CD8-positive, alpha-beta memory T cell (primary cell): Measurements from ENCODE around the gene EMP2. TPM values are rescaled to one million over a fixed set of nuclear protein-coding genes. Genes with fewer than 3 reads are reported as not detected.

ENCODE experiments used
- CTCF ChIA-PET: fragments of 350-600 bp; sonication (Branson Sonifier 250); formaldehyde crosslinking; loops from one replicate; lab custom pipeline; 2021; ENCODE audit warnings: antibody characterized with exemption; lab: Charles Lee
- POLR2A ChIA-PET: fragments of 350-600 bp; sonication (Branson Sonifier 250); formaldehyde crosslinking; loops from one replicate; lab custom pipeline; 2021; ENCODE audit warnings: antibody characterized with exemption; lab: Charles Lee
- DNase-seq, 5 donors: peaks; one replicate each; pipeline versions ENCODE4 v3.0.0 to v3.0.0-alpha.2; 2020 to 2022; ENCODE audit warnings: mixed read lengths in 1 of 5
- H3K27ac ChIP-seq: one replicate; pipeline ENCODE4 v1.7.0; 2013; ENCODE audit warnings: low read depth, mild to moderate bottlenecking, low read length, moderate library complexity
- H3K27me3 ChIP-seq: 2 replicates; pipeline ENCODE4 v1.7.0; 2013; ENCODE audit warnings: low read length, mild to moderate bottlenecking; ENCODE audit not compliant: insufficient read depth, poor library complexity, severe bottlenecking
- H3K36me3 ChIP-seq: 2 replicates; pipeline ENCODE4 v1.7.0; 2013; ENCODE audit warnings: mild to moderate bottlenecking, low read length, moderate library complexity; ENCODE audit not compliant: insufficient read depth
- H3K4me1 ChIP-seq: 2 replicates; pipeline ENCODE4 v1.7.0; 2013; ENCODE audit warnings: mild to moderate bottlenecking, low read length, moderate library complexity; ENCODE audit not compliant: insufficient read depth
- H3K4me3 ChIP-seq: 2 replicates; pipeline ENCODE4 v1.7.0; 2013; ENCODE audit warnings: mild to moderate bottlenecking, low read length
- H3K9me3 ChIP-seq: 2 replicates; pipeline ENCODE4 v1.7.0; 2013; ENCODE audit warnings: mild to moderate bottlenecking, low read length
- H3K27ac Mint-ChIP-seq, 8 donors: one replicate each; pipeline ENCODE4 v1.8.0; 2020 to 2021; ENCODE audit warnings: mixed read lengths in 8 of 8, mild to moderate bottlenecking in 6 of 8, inconsistent platforms in 3 of 8, moderate library complexity in 3 of 8
- H3K27me3 Mint-ChIP-seq, 2 donors: one replicate each; pipeline ENCODE4 v1.8.0; 2020 to 2021; ENCODE audit warnings: mixed read lengths in 2 of 2, mild to moderate bottlenecking in 1 of 2, moderate library complexity in 1 of 2
- H3K36me3 Mint-ChIP-seq, 3 donors: one replicate each; pipeline ENCODE4 v1.8.0; 2020 to 2021; ENCODE audit warnings: mixed read lengths in 3 of 3, inconsistent platforms in 1 of 3, mild to moderate bottlenecking in 1 of 3
- H3K4me1 Mint-ChIP-seq, 3 donors: one replicate each; pipeline ENCODE4 v1.8.0; 2020 to 2021; ENCODE audit warnings: mixed read lengths in 3 of 3, inconsistent platforms in 1 of 3, mild to moderate bottlenecking in 1 of 3
- H3K4me3 Mint-ChIP-seq, 7 donors: one replicate each; pipeline ENCODE4 v1.8.0; 2020 to 2021; ENCODE audit warnings: mixed read lengths in 7 of 7, mild to moderate bottlenecking in 6 of 7, moderate library complexity in 4 of 7, inconsistent platforms in 2 of 7
- H3K9me3 Mint-ChIP-seq, 5 donors: one replicate each; pipeline ENCODE4 v1.8.0; 2020 to 2022; ENCODE audit warnings: mixed read lengths in 5 of 5, mild to moderate bottlenecking in 3 of 5, moderate library complexity in 2 of 5, inconsistent platforms in 1 of 5
- polyA plus RNA-seq: library from polyadenylated mRNA; unstranded; fragments of 300-500 nt; fragmentation: Illumina TruSeq; gene quantifications from one replicate; pipeline ENCODE4 v1.2.3, GENCODE V29; 2021
- total RNA-seq, 2 experiments: library from RNA; stranded (reverse); gene quantifications; one replicate each; pipeline ENCODE4 v1.2.3, GENCODE V29; 2021

EMP2 gene
- total and polyA plus RNA-seq, 3 experiments from 2014 or later = not detected

DNA sequence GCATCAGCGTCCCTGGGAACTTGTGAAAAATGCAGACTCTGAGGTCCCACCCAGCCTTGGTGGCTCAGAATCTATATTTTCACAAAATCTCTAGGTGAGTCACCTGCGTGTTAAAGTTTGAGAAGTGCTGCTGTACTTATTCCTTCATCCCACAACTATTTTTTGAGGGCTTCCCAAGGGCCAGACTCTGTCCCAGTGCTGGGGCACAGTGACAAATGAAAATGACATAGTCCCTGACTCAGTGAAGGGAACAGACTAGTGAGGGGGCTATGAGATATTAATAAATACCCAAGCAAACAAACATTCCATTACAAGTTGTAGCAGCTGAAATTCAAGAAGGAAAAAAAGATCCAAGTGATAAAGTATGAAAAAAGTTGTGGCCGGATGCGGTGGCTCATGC is 9.9 kb upstream of the EMP2 start:
- Histone ChIP-seq H3K9me3 (no peaks in the 10 kb centered on the region), H3K4me3 (no peak overlapping the region), H3K36me3 (no peaks in the 10 kb centered on the region), H3K27me3 (peaks cover under 1% of the 10 kb centered on the region), H3K27ac (no peak overlapping the region), H3K4me1 (no peaks in the 10 kb centered on the region)
- Mint-ChIP-seq H3K9me3 (no peaks in the 10 kb centered on the region), H3K4me3 (no peak overlapping the region), H3K36me3 (no peaks in the 10 kb centered on the region), H3K27me3 (peaks cover 8 to 26% of the 10 kb centered on the region in 2 donors), H3K27ac (no peak overlapping the region), H3K4me1 (no peaks in the 10 kb centered on the region)
- no peak for DNase-seq
- ChIA-PET CTCF (interaction anchor here (1.1 kb wide), 1 partner anchor 76 kb away, joined by 4 read pairs; no protein-coding TSS in a partner anchor), POLR2A (no interaction called here)

DNA sequence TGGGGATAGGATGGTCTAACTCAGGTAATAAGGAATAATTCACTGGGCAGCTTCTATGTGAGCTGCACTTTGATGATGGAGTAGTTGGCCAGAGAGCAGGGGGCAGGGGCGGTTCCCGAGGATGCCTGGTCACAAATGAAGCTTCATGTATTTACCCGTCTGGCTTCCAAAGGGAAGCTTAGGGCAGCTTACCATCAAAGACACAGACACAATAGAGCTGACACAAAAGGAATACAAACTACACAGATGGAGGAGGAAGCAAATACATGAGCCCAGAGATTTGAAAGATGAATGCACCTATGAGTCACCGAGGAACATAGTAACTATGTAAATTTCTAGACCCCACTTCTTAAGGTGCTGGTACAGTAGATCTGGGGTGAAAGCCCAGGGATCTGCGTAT is 8.7 kb upstream of the EMP2 start:
- no peak for DNase-seq
- Mint-ChIP-seq H3K27ac (peak overlapping the region in 1 of 8 donors; percentile 63), H3K4me1 (no peaks in the 10 kb centered on the region), H3K36me3 (no peaks in the 10 kb centered on the region), H3K27me3 (peaks cover 6 to 31% of the 10 kb centered on the region in 2 donors), H3K4me3 (no peak overlapping the region), H3K9me3 (no peaks in the 10 kb centered on the region)
- ChIA-PET POLR2A (no interaction called here), CTCF (no interaction called here)
- Histone ChIP-seq H3K36me3 (no peaks in the 10 kb centered on the region), H3K4me1 (no peaks in the 10 kb centered on the region), H3K9me3 (no peaks in the 10 kb centered on the region), H3K27ac (no peak overlapping the region), H3K4me3 (no peak overlapping the region), H3K27me3 (peaks cover 6% of the 10 kb centered on the region)

DNA sequence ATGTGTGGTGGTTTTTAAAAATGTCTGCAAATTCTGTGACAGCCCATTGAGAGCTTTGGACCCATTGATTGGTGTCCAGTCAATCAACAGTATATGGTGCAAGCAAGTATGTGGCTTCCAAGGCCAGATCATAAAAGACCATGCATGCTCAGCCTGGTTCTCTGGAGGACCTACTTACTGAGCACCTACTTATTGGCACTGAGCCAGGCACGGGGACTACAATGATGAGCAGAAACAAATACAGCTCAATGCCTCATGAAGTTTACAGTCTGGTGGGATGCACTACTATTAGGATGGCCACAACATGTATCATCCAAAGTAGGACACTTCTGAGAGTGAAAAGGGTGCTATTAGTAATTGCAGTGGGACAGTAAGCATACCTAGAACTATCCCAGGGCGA is 7.2 kb upstream of the EMP2 start:
- peaks cover 14 to 44% of the 10 kb centered on the region in 2 donors for H3K27me3 Mint-ChIP-seq
- H3K4me1 Mint-ChIP-seq = no peaks in the 10 kb centered on the region
- POLR2A ChIA-PET = no interaction called here
- CTCF ChIA-PET = no interaction called here
- Histone ChIP-seq H3K4me3 (no peak overlapping the region), H3K27me3 (peaks cover 6% of the 10 kb centered on the region), H3K36me3 (no peaks in the 10 kb centered on the region), H3K27ac (no peak overlapping the region), H3K4me1 (no peaks in the 10 kb centered on the region), H3K9me3 (no peaks in the 10 kb centered on the region)
- DNase-seq = no peak
- no peak overlapping the region for H3K27ac Mint-ChIP-seq
- no peak overlapping the region for H3K4me3 Mint-ChIP-seq
- H3K9me3 Mint-ChIP-seq = no peaks in the 10 kb centered on the region
- no peaks in the 10 kb centered on the region for H3K36me3 Mint-ChIP-seq

DNA sequence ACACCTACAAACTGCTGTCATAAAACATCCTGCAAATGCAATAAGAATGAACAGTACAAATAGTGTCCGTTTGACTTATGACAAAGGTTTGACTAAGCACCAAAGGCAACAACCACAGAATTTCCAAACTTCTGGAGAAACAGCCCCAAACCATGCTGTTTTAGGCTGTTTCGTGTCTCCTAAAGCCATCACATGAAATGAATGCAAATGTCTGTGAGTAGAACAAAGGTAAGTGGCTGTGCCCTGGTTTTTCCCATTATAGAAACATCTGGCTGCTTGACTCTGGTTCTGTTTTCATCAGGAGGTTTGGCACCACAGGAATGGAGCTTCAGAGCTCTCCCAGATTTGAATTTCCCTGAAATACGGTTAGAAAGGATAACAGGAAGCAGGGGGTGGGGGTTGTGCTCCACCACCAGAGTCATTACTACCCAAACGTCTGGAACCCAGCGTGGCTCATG is 4.6 kb upstream of the EMP2 start:
- Histone ChIP-seq H3K36me3 (no peaks in the 10 kb centered on the region), H3K27ac (no peak overlapping the region), H3K9me3 (no peaks in the 10 kb centered on the region), H3K27me3 (peaks cover 6% of the 10 kb centered on the region), H3K4me1 (no peaks in the 10 kb centered on the region), H3K4me3 (no peak overlapping the region)
- Mint-ChIP-seq H3K27me3 (peaks cover 22 to 63% of the 10 kb centered on the region in 2 donors), H3K27ac (peak overlapping the region in 1 of 8 donors; percentile 59), H3K36me3 (no peaks in the 10 kb centered on the region), H3K9me3 (no peaks in the 10 kb centered on the region), H3K4me1 (peaks cover 0 to 3% (median 1%) of the 10 kb centered on the region in 3 donors), H3K4me3 (no peak overlapping the region)
- ChIA-PET CTCF (no interaction called here), POLR2A (no interaction called here)
- DNase-seq = no peak

DNA sequence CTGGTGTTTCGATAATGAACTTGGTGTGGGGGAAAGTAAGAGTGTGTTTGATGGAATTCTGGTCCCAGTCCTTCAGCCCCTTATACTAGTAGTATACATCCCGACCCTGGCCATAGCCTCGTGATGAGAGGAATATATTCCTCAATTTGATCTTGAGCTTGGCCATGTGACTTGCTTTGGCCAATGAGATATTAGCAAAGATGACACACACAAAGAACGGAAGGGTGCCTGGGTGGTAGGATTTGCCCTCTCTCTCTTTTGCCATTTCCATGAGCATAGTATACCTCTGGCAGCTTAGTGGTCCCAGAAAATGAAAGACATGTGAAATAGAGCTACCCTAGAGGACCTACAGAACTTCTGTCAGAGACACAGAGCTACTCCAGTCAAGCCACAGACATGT is 2.9 kb upstream of the EMP2 start:
- no peaks in the 10 kb centered on the region for H3K9me3 ChIP-seq
- H3K9me3 Mint-ChIP-seq = no peaks in the 10 kb centered on the region
- H3K27me3 Mint-ChIP-seq = peaks cover 30 to 71% of the 10 kb centered on the region in 2 donors
- ChIA-PET POLR2A (no interaction called here), CTCF (no interaction called here)
- peaks cover 0 to 3% (median 1%) of the 10 kb centered on the region in 3 donors for H3K4me1 Mint-ChIP-seq
- peak overlapping the region in 1 of 8 donors; percentile 26 for H3K27ac Mint-ChIP-seq
- no peak overlapping the region for H3K4me3 Mint-ChIP-seq
- H3K4me1 ChIP-seq = no peaks in the 10 kb centered on the region
- H3K36me3 Mint-ChIP-seq = no peaks in the 10 kb centered on the region
- no peak overlapping the region for H3K27ac ChIP-seq
- no peaks in the 10 kb centered on the region for H3K36me3 ChIP-seq
- H3K27me3 ChIP-seq = peaks cover 6% of the 10 kb centered on the region
- no peak overlapping the region for H3K4me3 ChIP-seq
- DNase-seq = no peak

- H3K27me3 ChIP-seq = peaks cover 6% of the 10 kb centered on the region
- no peak overlapping the region for H3K27ac Mint-ChIP-seq
- H3K9me3 Mint-ChIP-seq = no peaks in the 10 kb centered on the region
- H3K4me1 ChIP-seq = no peaks in the 10 kb centered on the region
- POLR2A ChIA-PET = no interaction called here
- peaks cover 0 to 3% (median 1%) of the 10 kb centered on the region in 3 donors for H3K4me1 Mint-ChIP-seq
- no peak overlapping the region for H3K27ac ChIP-seq
- no peaks in the 10 kb centered on the region for H3K36me3 Mint-ChIP-seq
- H3K9me3 ChIP-seq = no peaks in the 10 kb centered on the region
- no peak overlapping the region for H3K4me3 ChIP-seq
- CTCF ChIA-PET = no interaction called here
- peaks cover 36 to 72% of the 10 kb centered on the region in 2 donors for H3K27me3 Mint-ChIP-seq
- H3K36me3 ChIP-seq = no peaks in the 10 kb centered on the region
- no peak for DNase-seq
- peak overlapping the region in 1 of 7 donors; percentile 44 for H3K4me3 Mint-ChIP-seq
These were observed 1.1 kb upstream of the EMP2 start for GRCh38 chr16:10581507-10581906.

DNA sequence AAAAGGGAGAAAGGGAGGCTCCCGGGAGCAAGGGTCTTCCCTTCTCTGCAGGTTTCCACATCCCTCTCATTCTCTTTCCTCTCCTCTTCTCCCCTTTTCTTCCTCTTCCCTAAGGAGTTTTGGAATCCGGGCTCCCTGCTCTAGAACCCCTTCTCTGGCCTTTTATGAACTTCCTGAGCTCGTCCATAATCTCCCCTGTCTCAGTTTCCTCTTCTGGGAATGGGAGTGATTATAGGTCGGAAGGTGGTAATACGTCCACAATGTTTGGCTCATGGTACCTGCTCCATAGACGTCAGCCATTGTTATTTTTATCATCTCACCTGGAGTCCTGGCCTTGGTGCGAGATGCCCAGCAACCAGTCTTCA is 467 bp upstream of the EMP2 start:
- H3K36me3 ChIP-seq = no peaks in the 10 kb centered on the region
- H3K4me3 ChIP-seq = no peak overlapping the region
- Mint-ChIP-seq H3K27me3 (peaks cover 38 to 65% of the 10 kb centered on the region in 2 donors), H3K4me1 (peaks cover 0 to 3% (median 1%) of the 10 kb centered on the region in 3 donors), H3K27ac (no peak overlapping the region), H3K4me3 (no peak overlapping the region), H3K36me3 (no peaks in the 10 kb centered on the region), H3K9me3 (no peaks in the 10 kb centered on the region)
- H3K27me3 ChIP-seq = peaks cover 6% of the 10 kb centered on the region
- H3K4me1 ChIP-seq = no peaks in the 10 kb centered on the region
- no peak overlapping the region for H3K27ac ChIP-seq
- no peak for DNase-seq
- H3K9me3 ChIP-seq = no peaks in the 10 kb centered on the region
- POLR2A ChIA-PET = no interaction called here
- CTCF ChIA-PET = no interaction called here

GRCh38 chr16:10579575-10579964 is 828 bp downstream of the EMP2 start:
- no peaks in the 10 kb centered on the region for H3K36me3 ChIP-seq
- Mint-ChIP-seq H3K4me1 (peaks cover 0 to 3% (median 1%) of the 10 kb centered on the region in 3 donors), H3K36me3 (no peaks in the 10 kb centered on the region), H3K9me3 (no peaks in the 10 kb centered on the region), H3K4me3 (no peak overlapping the region), H3K27me3 (peaks cover 42 to 59% of the 10 kb centered on the region in 2 donors), H3K27ac (peak overlapping the region in 1 of 8 donors; percentile 47)
- no peaks in the 10 kb centered on the region for H3K9me3 ChIP-seq
- H3K27ac ChIP-seq = no peak overlapping the region
- ChIA-PET CTCF (no interaction called here), POLR2A (no interaction called here)
- DNase-seq = no peak
- no peak overlapping the region for H3K4me3 ChIP-seq
- no peaks in the 10 kb centered on the region for H3K27me3 ChIP-seq
- no peaks in the 10 kb centered on the region for H3K4me1 ChIP-seq
